ENCODE results near the gene FAAP20.

The FAAP20 gene, protein sequence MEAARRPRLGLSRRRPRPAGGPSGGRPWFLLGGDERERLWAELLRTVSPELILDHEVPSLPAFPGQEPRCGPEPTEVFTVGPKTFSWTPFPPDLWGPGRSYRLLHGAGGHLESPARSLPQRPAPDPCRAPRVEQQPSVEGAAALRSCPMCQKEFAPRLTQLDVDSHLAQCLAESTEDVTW

DNA sequence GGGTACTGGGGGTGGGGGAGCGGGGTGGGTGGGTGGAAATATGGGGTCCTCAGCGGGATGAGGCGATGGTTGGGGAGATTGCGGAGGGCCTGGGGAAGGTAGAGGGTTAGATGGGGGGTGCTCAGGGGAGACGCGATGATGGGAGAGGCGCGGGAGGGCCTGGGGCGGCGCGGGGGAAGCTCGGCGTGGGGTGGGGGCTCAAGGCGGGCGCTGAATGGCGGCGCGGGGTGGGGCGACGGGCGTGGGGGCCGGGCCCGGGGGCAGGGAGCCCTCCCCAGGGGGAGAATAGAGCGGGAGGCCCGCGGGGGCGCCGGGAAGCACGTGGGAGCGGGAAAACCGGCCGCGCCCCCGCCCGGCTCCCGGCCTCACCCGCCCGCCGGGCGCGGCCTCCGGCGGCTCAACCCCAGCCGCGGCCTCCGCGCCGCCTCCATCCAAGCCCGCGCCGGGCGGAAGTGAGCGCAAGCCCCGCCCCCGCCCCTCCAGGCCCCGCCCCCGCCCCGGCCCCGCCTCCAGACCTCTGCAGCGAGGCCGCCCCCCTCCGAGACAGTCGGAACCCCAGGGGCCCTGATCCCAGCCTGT, at the start of gene FAAP20:
Gene FAAP20, minus strand, starts transcription at position 454 of the 579 bp plus-strand sequence. Its CDS starts 23 bp downstream, at position 431.
- peak; percentile 89 for DNase-seq (ENCODE audit: low spot score)

DNA sequence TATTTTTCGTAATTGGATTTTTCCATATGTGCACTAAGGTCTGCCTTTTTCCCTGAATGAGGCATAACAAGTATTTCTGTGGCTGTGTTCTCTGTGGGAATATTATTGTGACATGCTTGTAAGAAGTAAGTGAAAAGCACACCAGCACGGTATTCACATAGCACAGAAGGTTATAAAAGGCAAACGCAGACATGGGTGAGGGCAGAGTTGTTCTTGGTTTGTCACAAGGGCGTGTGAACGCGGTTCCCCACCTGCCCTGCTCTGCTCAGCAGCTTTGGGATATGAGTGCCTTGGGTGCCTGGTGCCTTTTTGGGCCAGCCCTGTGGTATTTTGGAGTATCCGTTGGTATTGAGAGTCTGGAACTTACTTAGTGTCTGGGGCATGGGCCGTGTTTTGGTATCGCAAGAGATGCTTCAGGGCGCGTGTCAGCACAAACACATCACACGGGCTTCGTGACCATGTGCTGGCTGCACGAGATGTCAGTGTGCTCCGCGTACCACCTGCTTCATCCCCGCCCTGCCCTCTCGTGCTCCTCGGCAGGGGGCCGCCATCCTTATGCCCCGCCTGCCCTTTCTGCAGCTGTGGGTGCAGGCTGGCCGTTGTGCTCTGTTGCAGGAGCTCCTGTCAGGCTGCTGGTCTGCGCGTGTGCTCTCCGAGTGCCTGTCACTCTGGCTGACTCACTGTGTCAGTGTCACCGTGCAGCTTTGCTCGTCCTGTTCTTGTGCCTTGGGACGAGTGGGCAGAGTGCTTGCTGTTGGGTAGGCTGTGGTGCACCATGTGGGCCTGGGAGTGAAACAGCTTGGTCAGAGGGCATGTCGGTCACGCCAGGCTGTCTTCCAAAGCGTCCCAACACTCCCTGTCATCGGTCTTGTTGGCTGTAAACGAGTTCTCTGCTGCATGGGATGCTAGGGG, 48.5 kb upstream of the FAAP20 start:
- DNase-seq (ENCODE audit: low spot score): no peak

DNA sequence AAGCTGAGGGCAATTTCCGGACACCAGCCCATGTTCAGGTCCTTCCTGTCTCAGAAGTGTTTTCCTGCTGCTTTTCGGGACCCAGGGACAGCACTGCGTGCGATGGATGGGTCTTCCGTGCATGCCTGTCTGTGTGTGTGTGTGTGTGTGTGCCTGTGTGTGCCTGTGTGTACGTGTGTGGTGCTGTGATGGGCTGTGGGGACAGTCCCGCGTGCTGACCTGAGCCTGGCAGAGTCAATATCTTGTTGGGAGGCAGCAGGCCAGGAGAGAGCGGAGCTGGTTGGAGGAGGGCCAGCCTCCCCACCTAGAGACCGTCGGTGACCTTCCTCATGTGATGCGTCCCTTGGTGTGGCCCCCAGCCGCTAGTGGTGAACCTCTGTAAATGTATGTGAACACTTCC, 47.2 kb upstream of the FAAP20 start:
- no peak for DNase-seq (ENCODE audit: low spot score)

DNA sequence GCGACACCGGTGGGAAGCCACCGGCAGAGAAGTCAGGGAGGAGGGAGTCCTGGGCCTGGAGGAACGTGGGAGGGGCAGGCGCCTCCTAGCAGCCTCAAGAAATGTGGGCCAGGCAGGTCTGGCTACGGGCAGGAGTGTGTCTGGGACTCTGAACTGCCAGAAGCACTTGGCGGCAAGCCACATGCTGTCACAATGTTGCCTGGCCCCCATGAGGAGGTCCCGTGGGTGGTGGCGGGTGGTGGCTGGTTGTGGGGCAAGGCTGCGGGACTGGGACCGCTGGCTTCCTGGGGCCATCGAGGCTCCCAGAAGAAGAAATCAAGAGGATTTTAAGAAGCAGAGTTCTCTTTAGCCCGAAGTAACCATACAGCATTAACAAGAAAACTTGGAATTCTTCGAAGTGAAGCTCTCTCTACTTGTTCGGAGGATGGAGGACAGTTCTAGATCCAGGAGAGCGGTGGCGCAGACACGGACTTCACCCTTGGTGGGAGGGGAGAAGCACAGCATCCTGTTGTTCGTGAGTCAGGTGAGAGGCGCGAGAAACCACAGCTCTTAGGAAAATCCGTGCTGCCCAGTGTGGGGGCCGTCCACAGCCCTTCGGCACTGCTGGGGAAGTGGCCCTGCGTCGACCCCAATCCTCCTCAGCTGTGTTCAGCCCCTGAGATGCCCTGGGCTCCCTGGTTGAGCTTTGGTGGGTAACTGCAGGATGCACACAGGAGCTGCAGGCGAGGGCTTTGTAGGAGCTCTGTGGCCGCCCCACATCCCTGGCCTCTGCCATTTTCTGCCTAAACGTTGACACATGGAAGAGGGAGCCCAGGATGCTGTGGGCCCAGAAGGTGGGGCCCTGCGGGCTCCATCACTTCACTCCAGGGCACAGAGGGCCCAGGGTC, 45.9 kb upstream of the FAAP20 start:
- no peak for DNase-seq (ENCODE audit: low spot score)

DNA sequence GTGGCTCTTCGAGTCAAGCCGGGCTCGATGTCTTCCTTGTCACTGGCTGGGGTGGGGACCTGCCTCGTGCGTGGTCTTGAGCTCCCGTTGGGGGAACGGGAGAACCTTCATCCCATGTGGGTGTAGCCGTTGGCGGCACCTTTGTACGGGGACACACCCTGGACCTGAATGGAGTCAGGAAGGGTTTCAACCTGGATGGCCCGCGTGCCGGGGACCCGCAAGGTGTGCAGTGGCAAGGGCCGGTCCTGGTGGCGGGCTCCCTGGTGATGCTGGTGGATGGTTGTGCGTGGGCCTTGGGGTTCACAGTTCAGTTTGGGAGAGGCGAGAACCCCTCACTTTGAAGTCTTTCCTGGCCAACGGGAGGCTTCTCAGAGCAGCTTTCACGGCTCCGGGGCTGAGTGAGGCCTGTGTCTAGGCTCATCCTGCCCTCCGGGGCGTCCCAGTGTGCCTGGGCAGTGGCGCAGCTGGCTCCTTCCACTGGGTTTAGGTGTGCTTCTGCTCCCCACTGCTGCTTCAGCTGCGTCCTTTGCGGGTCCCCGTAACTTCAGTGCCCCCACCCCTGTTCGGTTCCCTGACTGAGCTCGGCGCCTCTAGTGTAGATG, 44.9 kb upstream of the FAAP20 start:
- no peak for DNase-seq (ENCODE audit: low spot score)

DNA sequence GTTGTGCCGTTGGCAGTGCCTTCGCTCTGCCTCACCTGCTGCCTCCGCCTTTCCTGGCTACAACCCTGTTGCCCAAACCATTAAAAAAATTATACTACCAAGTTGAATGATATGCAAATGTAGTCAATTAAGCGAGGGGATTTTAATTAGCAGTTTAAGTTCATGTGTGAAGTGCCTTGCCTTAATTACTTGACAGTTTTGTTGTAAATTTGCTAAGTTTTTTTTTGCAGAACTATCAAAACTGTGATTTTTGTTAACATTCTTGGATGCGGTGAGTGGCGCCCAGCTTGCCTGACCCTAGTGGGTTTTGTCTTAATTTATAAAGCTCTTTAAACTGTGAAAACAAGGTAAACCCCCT, 44.4 kb upstream of the FAAP20 start:
- DNase-seq (ENCODE audit: low spot score): no peak

DNA sequence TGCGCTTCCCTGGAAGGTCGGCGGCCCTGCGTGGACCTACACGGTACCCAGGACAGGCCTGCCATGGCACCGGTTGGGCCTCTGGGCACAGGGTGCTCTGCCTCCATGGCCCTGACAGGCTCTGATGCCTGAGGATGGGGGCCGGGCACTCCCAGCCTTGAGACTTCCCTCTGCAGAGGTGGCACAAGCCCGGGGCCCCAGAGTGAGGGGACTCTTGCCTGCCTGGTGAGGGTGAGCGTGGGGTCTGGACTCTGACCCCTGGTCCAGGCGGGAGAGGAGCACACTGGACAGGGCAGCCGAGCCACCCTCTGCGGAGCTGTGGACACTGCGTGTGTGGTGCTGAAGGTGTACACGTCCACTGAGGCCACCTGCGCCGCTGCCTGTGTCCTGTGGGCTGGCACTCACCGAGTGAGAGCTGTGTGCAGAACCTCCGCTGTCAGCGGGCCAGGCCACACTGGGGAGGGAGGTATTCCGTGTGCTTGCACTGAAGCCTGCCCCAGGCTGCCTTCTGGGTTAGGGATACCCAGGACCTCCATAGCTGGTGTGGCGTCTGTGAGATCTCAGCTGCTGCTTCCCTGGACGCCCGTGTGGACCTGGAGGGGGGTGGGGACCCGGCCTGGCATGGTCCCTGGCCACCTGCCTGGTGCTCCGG, 43.9 kb upstream of the FAAP20 start:
- no peak for DNase-seq (ENCODE audit: low spot score)

DNA sequence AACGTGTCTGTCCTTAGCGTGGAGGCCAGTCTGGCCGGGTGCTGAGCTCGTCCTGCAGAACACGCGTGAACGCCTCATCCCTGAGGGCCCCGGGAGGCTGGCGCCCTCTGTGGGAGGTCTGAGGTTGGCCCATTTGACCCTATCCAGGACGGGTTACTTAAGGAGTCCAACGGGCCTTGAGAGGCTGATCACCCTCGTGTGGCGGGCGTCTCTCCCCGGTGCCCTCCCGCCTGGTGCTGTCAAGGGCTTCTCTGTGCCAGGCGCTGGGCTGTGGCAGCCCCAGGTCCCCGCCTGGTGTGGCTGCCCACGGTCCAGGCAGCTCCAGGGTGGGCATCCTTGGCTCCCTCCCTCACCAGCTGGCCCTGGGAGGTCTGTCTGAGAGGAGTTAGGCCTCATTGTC, 43.2 kb upstream of the FAAP20 start:
- DNase-seq (ENCODE audit: low spot score): no peak

DNA sequence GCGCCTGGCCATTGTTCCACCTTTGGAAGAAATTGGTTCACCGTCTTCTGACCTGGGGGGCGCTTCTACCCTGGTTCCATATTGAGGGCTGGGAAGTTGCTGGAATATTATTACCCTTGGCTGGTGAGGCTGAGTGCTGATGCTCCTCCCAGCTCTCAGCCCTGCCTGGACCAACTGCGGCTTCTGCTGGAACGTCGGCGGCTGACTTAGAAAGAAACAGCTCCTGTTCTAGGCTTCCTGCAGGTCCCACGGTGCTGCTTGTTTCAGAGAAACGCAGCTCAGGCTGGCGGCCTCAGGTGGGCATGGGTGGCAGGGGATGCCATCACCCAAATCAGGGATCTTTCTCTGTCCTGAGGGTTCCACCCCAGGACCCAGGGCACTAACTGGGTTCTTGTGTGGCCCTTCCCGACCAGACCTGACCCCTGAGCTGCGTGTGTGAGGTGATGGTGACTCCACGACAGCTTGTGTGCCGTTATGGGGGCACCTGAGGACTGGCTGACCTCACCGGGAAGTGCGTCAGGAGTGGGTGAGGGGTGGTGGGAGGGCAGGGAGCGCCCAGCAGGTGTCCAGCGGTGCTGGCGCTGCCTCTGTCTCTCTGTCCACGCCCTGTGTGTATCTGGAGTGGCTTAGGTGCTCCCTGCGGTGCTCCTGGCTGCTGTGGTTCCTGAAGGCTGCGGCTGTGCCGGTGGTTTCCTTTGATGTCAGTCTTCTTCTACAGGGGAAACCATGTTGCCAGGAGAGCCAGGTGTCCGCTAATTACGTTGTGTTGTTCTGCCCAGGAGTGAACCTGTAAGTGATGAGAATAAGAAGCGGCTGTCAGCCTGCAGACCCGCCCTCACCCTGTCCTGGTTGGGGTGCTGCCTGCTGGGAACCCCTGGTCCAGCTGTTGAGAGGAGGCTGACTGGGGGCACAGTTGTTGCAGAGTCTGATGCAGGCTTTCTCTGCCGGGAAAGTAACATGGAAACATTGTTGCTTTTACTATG, 42.4 kb upstream of the FAAP20 start:
- DNase-seq (ENCODE audit: low spot score): no peak

DNA sequence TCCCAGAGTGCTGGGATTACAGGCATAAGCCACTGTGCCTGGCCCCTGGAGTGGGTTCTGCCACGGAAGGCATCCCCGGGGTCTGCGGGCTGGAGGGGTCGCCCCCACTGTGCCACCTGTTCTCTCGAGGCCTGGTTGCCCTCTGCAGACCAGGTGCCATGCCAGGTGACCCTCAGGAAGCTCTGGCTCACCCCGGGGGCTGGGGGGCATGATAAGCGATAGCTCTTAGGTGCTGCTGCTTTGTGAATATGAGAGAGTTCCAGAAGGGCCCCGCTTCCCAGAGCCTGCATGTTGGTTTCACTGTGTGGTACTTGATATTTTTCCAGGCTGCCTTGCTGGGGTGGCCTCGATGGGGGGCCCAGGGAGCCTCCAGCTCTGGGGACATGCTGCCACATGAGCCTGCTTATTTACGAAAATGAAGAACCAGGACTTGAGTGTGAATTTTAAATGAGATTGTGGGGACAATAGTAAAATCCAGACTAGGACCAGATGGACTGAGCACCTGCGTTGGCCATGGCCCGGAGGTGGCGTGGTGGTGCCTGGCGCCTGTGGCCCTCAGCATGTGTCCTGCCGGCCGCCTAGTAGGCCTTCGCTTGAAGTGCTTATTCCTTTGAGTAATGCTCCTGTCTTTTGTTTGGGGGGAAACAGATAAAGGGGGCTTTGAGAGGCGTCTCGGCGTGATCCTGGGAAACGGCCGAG, 40.9 kb upstream of the FAAP20 start:
- DNase-seq (ENCODE audit: low spot score): no peak

DNA sequence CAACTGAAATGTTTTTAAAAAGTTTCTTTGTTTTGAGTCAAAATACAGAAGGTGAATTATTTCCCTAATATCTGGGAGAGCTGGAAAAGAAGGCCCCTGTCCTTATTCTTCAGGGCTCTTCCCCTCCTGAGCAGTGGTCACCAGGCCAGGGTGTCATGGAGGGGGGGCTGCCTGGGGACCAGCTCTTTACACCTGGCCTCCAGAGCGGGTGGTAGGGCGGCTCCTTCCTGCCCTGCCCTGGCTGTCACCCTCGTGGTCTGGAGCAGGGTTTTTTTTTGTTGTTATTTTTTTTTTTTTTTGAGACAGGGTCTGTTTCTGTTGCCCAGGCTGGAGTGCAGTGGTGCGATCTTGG, 40.2 kb upstream of the FAAP20 start:
- DNase-seq (ENCODE audit: low spot score): no peak

DNA sequence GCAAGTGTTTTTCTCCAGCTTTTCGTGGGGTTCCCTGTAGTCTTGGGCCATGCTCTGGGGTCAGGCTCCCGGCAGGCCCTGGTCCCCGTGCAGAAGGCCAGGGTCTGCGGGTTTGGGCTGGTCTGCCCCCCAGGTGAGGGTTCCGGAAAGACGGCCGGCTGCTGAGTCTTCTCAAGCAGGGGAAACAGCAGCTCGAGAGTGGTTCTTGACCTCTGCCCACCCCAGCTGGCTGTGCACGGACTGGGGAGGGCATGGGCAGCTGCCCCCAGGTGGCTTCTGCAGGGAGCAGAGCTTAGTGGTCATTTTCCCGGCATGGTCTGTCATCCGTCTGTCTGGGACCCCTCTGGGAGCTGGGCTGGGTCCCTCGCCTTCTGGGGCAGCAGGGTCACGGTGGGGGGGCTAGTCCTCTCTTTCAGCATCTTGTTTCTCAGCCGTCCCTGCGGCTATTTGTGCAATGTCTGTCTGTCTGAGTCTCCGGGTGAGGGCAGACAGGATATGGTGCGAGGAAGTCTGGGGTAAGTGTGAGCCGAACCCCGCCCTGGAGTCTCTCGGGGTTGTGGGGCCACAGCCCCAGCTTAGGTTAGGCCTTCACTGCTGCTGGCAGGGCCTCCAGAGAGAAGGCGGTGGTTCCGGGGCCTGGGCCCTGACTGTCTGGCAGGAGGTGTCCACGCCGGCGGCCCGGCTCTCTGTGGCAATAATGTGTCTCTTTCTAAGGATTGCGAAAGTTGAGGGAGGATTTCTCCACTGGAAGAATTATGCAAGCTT, 39.6 kb upstream of the FAAP20 start:
- peak; percentile 91 for DNase-seq (ENCODE audit: low spot score)

DNA sequence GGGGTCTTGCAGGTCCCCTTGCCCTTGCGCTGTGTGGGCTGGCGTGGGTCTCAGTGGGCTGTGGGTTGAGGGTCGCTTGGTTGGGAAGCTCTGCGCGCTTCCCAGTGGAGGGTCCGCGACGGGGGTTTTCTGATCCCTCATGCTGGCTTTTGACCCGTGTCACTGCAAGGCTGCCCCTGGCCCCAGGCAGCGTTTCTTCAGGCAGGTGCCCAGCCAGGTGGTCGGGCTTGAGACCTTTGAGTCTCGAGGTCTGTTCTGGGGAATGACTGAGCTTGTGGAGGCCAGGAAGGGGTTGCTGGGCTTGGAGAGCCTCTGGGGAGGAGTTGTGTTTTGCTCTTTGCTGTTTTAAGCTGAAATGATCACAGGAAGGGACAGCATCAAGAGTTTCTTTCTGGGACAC, 38.9 kb upstream of the FAAP20 start:
- DNase-seq (ENCODE audit: low spot score): no peak

DNA sequence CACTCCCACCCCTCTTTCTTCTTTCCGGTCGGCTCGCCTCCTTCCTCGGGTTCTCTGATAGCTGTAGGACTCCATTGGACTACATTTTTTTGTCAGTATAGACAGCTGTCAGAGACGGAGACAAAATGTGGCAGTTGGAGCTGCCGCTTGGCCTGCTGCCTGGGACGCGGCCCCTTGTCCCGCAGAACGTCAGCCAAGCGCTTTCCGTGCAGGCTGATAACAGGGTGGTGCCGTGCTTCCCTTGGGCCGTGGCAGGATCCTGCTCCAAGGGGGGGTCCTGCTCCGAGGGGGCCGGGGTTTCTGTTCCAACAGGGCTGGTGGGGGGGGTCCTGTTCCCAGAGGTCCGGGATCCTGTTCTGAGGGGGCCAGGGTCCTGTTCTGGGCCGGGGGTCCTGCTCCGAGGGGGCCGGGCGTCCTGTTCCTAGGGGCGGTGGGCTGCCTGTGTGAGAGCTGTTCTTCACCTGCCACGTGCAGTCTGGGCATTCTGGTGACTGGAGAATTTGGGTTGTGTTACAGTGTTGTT, 38.4 kb upstream of the FAAP20 start:
- no peak for DNase-seq (ENCODE audit: low spot score)

DNA sequence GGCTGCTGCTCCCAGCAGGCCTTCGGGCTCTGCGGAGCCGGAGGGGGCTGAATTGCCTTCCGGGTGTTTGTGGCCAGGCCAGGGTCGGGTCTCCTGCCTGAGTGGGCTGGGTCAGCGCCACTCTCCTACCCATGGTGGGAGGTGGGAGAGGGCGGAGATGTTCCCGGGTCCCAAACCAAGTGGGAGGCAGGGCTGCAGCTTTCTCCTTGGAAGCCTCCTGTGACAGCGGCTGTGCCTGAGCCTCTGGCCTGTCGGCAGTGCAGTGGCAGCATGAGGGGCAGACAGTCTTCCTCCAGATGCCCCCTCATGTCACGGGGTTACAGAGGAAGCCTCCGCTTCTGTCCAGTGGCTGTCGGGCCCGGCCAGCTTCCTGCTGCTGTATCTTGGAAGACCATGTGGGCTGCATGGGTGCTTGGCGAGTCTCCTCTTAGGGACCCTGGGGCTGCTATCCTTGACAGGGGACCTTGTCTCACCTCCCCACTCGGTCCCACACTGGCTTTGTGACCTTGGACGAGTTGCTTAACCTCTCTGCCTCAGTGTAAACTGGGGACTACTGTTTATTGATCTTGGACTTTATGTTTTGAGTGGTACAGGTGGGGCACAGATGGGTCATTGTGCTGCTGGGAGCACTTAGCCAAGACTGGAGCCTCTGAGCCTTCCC, 37.8 kb upstream of the FAAP20 start:
- DNase-seq (ENCODE audit: low spot score): no peak

DNA sequence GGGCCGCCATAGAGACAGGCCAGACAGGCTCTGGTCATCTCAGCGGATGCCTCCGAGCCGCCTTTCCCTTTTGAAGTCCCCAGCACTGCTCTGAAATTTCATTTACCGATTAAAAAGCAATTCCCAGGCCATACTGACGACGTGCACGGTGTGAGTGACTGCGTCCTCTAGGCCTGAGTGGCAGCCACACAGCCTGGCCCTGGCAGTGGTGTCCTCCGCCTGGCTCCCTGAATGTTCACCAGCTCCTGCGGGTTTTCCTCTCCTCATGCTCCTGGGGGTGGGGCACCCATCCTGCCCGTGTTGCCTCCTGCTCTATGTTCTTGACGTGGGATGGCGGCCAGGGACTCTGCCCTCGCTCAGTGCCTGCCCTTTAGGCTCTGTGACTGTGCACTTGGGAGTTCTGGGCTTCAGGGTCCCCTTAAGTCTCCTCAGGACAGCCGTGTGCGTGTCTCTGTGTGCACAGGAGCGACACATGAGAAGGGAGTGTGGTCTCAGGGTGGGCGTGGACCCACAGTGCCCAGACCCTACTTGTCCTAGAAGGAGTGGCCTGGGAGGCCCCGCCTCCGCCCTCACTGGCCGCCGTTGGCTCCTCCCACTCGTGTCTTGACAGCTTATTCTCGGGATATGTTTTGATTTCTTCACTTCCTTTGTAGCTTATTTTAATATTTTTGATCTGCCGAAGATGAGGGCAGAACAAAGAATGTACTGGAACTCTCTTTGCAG, 37.1 kb upstream of the FAAP20 start:
- DNase-seq (ENCODE audit: low spot score): peak; percentile 86

DNA sequence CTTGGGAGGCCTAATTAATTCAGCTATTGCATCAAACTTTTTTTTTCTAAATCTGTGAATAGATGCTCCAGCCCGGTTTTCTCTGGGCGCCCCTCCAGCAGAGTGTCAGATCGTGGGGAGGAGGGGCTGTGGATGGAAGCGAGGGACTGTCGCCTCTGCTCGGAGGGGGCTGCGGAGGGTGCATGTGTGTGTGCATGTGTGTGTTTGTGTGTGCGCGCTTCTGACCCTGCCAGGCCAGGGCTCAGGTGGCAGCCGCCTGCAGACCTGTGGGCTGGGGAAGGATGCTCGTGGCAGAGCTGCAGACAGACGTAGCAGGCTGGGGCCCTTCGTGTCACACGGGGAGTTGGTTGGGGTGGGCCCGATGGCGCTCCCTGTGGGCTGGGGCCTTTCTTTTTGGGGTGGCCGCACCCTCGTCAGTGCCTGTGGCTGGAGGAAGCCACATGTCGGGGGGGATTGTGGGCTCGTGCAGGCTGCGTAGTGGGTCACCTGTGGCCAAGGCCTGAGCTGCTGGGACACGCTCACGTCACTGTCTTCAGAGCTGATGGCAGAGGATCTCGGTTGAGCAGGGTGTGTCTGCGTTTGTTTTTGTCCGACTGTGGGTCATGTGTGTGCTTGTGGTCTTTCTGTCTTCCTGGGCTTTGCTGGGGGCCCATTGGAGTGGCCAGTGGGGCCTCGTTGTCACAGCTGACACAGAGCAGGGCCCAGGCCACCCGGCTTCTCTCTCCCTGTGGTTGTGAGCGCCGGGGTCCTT, 36.4 kb upstream of the FAAP20 start:
- DNase-seq (ENCODE audit: low spot score): no peak
